GM21360 (cell line): ENCODE results near the gene RPUSD2.

Experiments used
- ATAC-seq: cut with Tn5 transposase; IDR thresholded peaks from one replicate; pipeline ENCODE4 v1.9.1; 2021; ENCODE audit warnings: mild to moderate bottlenecking, moderate library complexity; ENCODE audit not compliant: unreplicated experiment

Gene RPUSD2, protein sequence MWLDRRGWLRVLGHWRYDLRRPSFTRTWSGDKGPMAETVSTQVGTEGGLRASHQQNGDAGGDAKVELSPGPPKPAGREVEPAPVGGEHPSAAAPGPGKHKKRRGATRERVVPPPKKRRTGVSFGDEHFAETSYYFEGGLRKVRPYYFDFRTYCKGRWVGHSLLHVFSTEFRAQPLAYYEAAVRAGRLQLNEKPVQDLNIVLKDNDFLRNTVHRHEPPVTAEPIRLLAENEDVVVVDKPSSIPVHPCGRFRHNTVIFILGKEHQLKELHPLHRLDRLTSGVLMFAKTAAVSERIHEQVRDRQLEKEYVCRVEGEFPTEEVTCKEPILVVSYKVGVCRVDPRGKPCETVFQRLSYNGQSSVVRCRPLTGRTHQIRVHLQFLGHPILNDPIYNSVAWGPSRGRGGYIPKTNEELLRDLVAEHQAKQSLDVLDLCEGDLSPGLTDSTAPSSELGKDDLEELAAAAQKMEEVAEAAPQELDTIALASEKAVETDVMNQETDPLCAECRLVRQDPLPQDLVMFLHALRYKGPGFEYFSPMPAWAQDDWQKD

GRCh38 chr15:40569129-40569953 is at the start of gene RPUSD2:
RPUSD2 (plus strand) TSS chr15:40569299; CDS start chr15:40569338, 39 bp downstream.
- peak; percentile 50 for ATAC-seq

DNA sequence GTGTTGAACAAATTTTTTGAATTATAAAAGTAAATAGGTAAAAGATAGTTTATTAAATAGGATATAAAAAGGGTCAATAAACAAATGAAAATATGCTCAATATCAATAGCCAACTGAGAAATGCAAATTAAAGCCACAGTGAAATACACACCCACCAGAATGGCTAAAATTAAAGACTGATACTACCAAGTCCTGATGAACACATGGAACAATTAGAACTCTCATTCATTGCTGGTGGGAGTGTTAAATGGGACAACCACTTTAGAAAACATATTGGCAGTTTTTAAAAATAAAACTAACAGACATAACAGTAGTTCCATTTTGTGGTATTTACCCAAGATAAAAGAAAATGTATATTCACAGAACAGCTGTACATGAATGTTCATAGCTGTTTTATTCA is 45.5 kb upstream of the RPUSD2 start:
- ATAC-seq: no peak

DNA sequence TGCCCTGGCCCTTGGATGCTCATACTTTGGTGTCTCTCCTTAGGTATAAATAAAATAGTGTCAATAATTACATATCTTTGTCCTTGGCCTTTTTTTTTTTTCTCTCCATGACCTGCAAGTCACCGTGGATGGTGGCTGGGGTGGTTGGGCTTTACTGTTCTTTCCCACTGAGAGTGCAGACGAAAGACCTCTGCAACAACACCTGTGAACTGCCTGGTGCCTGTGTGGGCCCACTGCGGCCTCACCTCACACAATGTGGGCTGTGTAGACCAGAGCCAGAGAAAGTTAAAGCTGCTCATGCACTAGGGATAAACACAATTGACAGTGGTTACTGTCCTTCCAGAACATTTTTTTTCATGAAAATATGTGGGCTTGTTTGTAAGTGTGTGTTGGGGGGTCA is 43.2 kb upstream of the RPUSD2 start:
- ATAC-seq: no peak

GRCh38 chr15:40528801-40529200 is 40.3 kb upstream of the RPUSD2 start:
- no peak for ATAC-seq

GRCh38 chr15:40533763-40534364 is 35.2 kb upstream of the RPUSD2 start:
- ATAC-seq: no peak

DNA sequence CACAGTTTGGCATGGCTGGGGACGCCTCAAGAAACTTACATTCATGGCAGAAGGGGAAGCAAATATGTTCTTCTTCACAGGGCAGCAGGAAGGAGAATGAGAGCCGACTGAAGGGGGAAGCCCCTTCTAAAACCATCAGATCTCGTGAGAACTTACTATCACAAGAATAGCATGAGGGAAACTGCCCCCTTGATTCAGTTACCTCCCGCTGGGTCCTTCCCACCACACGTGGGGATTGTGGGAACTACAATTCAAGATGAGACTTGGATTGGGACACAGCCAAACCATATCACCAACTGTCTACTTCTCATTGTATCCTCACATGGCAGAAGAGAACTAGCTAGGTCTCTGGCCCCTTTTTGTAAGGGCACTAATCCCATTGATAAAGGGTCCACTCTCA is 34.7 kb upstream of the RPUSD2 start:
- no peak for ATAC-seq

DNA sequence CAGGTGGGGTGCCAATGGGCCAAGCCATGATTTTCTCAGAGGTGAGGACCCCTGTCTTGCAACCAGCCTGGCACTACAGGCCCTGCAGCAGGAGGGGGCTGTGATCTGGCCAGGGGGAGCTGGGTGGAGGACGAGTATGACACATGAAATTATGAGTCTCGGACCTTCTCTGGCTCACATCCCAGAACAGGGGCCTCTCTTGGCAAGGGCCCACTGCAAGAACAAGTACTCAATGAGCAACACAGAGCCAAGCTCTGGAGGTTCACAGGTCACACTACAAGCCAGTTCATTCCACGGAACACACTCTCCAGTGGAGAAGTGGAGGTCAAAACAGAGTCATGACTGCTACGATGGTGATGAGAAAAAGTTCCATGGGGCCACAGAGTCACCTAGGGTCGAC is 32.6 kb upstream of the RPUSD2 start:
- no peak for ATAC-seq

- ATAC-seq: no peak
Measured at GRCh38 chr15:40538976-40539375, 30.1 kb upstream of the RPUSD2 start.

- peak; percentile 37 for ATAC-seq
Measured at GRCh38 chr15:40543082-40543481, 26.0 kb upstream of the RPUSD2 start.

DNA sequence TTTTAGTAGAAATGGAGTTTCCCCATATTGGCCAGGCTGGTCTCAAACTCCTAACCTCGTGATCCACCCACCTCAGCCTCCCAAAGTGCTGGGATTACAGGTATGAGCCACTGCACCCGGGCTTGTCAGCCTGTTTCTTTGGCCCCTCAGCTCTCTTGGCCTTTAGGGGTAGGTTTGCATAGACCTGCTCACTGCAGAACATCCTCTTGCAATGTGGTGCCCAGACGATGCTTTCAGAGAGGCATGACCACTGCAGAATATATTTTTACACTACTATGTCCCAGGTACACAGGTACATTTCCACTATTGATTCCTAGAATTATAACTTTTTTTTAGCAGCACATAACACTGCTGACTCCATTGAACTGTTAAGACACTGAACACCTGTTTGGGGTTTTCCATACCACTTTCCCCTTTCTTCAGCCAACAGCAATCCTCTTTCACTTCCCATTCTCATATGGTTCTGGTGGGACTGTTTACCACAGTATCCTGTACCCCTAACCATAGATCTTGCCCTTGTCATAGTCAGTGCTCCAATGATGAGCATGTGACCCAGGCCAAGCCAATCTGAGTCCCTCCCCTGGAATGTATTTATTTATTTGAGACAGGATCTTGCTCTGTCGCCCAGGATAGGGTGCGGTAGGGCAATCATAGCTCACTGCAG is 25.3 kb upstream of the RPUSD2 start:
- ATAC-seq: peak; percentile 65

- no peak for ATAC-seq
Measured at GRCh38 chr15:40545457-40545856, 23.6 kb upstream of the RPUSD2 start.

DNA sequence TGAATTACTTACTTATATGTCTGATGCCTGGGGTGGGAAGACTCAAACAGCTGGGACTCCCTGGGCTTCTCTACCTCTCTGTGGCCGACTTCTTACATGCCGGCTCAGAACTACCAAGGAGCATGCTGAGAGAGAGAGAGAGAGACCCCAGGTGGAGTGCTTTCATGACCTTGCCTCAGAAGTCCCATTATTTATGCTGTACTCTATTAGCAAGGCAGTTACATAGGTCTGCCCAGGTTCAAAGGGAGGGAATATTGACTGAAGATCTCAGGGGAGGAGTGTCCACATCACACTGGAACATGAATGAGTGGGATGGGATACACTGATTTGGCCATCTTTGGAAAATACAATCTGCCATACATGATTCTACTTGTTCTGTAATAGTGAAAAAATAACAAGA is 20.5 kb upstream of the RPUSD2 start:
- ATAC-seq: no peak

DNA sequence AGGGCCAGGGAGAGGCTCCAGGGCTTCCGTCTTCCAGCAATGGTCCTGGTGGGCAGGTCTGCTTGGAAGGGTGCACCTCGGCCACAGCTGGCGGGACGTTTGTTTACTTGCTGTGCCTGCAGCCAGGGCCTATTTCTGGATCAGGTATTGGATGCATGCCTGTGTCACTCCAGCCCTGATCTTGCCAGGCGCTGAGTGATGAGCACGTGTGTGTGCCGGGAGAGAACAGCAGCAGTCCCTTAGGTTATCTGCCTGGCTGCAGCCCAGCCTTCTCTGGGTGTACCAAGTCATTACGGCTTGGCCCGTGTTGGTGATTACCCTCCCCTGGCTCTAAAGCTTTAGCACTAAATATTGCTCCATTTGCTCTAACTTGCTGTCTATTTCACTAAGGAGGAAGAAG is 19.2 kb upstream of the RPUSD2 start:
- no peak for ATAC-seq

DNA sequence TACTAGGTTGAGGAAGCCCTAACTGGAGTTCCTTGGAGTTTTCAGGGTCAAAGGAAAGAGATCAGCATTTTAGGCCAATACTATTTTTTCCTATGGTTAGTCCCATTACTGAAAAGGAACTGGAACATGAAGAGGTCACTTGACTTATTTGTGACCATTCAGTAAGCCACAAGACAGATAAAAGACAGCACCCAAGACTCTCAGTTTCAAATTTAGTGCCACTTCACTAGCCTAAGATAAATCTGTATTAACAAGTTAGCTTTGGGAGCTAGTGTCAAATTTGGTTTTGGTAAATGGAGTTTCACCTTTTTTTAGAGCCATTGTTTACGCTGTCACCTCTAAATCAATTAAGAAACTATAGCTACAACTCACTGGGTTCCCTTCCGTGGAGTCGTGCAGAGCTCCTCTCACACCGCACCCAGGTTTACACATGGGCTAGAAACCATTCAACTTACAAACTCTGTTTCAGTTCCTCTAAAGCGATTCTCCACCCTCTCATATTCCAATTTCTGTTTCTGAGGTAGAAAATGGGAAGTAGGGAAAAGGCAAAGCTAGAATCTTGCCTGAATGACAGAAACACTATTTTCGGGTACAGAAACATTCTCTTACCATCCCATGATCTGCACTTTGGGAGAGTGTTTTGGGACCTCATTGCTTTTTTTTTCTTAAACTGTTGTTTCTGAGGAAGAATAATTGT is 18.6 kb upstream of the RPUSD2 start:
- ATAC-seq: peak; percentile 58

DNA sequence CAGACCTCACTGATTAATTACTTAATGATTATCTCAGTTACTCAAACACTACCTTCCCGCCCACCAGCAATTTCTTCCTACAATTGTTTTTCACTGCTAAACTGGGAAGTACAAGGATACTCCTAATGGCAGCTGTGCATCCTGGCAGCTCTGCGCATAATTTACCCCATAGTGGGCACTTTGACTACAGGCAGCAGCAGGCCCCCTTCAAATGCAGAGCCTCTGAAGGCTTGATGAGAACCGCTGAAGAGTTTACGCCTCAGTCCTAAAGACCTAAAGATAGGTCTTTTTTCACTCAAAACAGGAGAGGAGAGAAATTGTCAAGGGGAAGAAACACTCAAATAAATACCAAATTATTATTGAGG is 15.0 kb upstream of the RPUSD2 start:
- ATAC-seq: no peak

DNA sequence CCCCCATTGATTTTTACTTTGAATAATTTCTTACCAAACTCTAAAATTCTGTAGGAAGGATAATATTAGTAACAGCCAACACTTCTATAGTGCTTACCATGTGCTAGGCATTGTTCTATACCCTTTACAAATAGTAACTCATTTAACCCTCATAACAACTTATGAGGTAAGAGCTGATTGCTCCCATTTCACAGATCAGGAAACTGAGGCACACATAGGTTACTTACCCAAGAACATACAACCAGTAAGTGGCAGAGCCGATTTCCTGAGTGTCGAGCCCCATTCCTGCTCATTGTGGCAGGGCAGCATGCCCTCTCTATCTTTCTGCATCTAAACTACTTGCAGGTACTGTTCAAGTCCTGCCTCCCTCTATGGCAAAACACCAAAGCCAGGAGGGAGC is 13.2 kb upstream of the RPUSD2 start:
- ATAC-seq: no peak

- no peak for ATAC-seq
Measured at GRCh38 chr15:40558952-40559742, 10.0 kb upstream of the RPUSD2 start.

- ATAC-seq: no peak
Measured at GRCh38 chr15:40562691-40563090, 6.4 kb upstream of the RPUSD2 start.

GRCh38 chr15:40563426-40563825 is 5.7 kb upstream of the RPUSD2 start:
- no peak for ATAC-seq
